NT2/D1 (cell line): ENCODE data around the gene CRB1.

ENCODE experiments used
- SUZ12 ChIP-seq: IDR thresholded peaks from 2 replicates; pipeline ENCODE4 v1.6.1; 2011; ENCODE audit not compliant: insufficient read length, insufficient read depth; ENCODE audit errors: extremely low read depth
- YY1 ChIP-seq: IDR thresholded peaks from 2 replicates; pipeline ENCODE4 v1.6.1; 2011; ENCODE audit not compliant: insufficient read length, insufficient read depth

DNA sequence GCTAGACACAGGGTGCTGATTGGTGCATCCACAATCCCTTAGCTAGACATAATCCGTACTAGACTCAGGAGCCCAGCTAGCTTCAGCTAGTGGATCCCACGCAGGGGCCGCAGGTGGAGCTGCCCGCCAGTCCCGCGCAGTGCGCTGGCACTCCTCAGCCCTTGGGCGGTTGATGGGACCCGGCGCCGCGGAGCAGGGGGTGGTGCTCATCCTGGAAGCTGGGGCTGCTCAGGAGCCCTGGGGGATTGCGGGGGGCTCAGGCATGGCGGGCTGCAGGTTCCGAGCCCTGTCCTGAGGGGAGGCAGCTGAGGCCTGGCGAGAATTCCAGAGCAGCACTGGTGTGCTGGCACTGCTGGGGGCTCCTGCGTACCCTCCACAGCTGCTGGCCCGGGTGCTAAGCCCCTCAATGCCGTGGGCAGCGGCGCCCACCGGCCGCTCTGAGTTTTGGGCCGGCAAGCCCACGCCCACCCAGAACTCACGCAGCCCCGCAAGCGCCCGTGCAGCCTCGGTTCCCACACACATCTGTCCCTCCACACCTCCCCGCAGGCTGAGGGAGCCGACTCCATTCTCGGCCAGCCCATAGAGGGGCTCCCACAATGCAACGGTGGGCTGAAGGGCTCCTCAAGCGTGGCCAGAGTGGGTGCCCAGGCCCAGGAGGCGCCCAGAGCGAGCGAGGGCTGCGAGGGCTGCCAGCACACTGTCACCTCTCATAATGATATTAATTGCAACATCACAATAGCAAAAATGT, 87.4 kb downstream of the CRB1 start:
- TF ChIP-seq YY1, result no peak
- no peak for TF ChIP-seq SUZ12
